Endothelial cell of hepatic sinusoid (primary cell): ENCODE data around the gene R3HDM2.

ENCODE experiments used
- in situ Hi-C: cut with HindIII; loops from 2 replicates; pipeline ENCODE4 v1.10.0; 2017; ENCODE audit warnings: low sequenced_read_pairs

Gene R3HDM2

DNA sequence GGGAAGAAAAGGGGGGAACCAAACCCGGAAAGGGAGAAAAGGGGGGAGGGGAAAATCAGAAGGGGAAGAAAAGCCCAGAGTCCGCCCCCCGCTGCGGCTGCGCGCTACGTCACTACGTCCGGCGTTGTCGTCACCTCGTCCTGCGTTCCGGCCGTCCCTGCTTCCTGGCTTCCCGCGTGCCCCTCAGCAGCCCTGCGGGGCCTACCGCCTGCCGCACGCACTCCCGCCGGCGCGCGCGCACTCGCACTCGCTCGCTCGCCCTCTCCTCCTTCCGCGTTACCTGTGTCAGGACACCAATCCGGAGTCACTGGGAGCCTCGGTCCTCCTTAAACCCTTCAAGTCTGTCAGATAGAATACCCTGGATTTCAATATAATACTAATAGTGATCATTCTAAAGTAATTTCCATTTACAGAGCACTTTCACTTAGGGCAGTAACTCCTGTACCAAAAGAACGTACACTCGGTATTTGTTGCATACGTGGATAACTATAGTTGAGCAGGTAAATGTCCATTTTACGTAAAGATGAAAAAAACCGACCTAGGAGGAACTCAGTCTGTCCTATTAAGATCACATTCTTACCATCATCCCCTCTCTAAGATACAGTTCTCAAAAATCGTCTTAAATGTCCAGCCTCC is at the start of gene R3HDM2:
Gene R3HDM2 (minus strand): TSS at position 113 of the 636 bp plus-strand sequence. CDS start 120,615 bp downstream, outside the sequence.
- in situ Hi-C loops = no loop called here

GRCh38 chr12:57479376-57480115 is 48.7 kb upstream of the R3HDM2 start, which contains the start of gene ARHGAP9:
Gene ARHGAP9 (minus strand): TSS chr12:57479866. CDS start chr12:57479406, 460 bp downstream.
- in situ Hi-C loops = no loop called here

DNA sequence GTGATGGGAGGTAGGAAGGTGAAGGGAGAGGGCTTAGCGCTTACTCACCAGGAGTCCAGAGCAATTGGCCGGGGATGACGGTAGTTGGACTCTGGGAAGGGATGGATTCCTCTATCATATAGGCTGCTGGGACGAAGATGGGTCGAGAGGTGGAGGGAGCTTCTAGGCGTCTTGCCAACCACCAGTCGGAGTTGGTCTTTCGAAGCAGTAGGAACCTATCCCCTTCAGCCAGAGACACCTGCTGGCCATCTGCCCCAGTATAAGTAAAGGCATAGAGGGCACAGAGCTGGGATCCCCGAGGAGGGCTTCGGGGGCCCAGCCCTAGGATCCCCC is 48.2 kb upstream of the R3HDM2 start:
- in situ Hi-C loops = no loop called here

GRCh38 chr12:57477710-57478681 is 47.2 kb upstream of the R3HDM2 start:
- in situ Hi-C loops = no loop called here

- in situ Hi-C loops = no loop called here
These were observed 46.3 kb upstream of the R3HDM2 start for GRCh38 chr12:57476993-57477709.

DNA sequence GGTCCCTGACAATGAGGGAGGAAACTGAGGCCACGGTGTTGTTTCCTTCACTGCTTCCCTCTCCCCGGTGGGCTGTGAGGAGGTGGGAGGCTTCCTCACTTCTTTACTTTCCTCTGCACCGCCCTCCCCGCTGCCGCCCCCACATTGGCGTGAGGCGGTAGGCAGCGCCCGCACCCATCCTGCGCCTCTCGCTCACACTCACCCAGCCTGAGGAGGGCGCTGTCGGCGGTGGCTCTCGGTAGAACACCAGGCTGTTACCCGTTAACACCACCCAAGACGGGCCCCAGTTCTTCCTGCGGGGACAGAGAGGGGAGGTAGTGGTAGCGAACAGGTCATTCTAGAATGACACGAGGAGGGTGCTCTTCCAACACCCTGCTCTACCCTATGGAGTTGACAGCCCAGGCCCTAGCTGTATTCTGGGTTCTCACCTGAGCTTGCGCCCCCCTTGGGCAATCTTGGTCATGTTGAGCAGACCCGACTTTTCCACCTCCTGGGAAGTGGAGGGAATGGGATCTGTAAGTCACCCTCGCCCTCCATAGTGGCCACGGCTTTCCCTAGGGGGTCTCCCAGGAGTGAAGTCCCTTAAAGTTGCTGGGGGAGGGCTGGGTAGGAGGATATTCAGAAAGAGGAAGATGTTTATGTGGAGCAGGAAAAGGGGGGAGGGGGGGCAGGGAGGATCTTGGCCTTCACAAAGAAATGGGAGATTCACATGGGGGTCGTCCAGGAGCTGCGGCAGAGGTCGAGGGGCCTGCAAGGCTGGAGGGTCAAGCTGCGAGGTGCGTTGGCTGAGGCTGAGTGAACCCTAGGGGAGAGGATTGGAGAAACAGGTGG is 45.5 kb upstream of the R3HDM2 start:
- in situ Hi-C loops = no loop called here

DNA sequence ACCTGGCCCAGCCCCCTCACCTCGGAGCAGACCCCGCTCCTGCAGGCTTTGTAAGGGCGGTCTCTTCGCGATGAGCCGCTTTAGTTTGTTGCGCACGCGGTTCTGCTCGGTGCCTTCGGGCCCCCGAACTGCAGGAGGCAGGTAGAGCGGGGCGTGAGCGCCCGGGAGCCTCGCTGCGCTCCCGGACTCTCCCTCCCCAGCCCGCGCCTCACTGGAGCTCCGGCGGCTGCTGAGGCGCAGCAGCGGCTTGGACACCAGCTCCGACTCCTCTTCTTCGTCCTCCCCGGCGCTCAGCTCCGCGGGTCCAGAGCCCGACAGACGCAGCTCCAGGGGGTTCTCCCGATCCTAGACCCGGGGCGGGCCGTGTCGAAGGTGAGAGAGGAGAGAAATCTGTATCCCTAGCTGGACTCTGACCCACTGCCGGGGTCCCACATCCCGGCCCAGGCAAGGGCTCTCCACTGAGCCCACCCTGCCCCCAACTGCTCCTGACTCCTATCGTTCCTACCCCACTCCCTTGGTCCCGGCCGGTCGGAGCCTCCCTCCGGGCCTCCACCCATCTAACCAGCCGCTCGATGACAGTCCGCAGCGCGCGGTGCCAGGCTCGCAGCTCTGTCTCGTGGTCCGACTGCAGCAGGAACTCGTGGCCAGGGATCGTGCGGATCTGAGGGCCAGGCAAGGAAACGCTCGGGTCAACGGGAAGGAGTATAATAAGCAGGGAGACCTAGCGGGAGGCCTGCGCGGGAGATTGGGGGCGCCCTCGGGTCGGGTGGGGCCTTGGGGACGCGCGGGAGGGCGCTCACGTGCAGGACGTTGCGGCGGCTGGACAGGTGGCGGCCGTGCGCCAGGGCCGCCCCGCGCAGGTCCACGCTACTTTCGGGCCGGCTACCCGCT is 44.7 kb upstream of the R3HDM2 start:
- in situ Hi-C loops = no loop called here

GRCh38 chr12:57474862-57475261 is 44.0 kb upstream of the R3HDM2 start:
- in situ Hi-C loops = no loop called here

DNA sequence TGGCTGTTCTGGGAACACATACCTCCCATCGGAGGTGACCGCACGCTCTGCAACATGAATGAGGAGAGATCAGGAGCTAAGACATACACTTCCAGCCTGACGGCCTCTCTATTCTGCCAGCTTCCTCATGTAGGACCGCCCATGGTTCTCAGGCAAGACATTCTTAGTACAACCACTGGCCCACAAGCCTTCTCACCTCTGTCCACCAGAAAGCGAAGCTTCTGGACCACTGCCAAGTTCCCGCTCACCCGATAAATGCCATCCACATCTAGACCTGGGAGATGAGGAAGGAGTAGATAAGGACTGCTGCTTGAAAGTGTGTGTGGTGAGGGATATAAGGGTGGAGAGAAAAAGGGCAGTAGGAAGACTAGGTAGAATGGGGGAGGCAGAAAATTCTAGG is 43.6 kb upstream of the R3HDM2 start:
- in situ Hi-C loops = no loop called here

DNA sequence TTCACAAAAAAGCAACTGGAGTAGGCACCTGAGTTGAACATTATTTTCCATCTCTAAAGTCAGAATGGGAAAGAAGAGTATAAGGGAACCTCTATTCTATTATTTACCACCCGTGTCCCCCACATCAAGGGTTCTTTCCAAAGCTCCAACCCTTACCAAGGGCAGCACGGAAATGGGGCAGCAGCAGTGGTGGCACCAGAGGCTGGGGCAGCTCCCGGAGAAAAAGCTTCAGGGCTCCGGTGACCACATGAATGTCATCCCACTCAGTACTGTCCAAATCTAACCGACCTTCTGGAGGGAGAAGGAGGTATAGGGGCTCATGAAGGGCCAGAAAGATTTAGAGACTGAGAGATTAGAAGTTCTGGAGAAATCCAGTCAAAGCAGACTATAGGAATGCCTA is 43.0 kb upstream of the R3HDM2 start:
- in situ Hi-C loops = no loop called here

DNA sequence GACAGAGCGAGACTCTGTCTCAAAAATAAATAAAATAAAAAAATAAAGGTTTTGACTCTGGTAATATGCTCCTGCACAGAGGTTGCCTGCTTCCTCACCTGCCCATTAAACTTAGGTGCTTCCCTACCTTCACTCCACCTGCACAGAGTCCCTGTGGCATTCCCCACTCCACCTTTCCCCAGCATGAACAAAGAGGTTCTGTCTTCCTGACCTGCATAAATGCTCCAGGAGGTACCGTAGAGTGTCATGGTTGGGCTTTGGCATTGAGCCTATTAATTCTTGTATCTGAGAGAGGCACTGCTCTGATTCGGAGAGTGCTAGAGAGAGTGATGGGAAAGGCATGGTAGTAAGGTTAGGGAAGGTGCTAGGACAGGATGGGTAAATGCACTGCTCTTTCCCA is 42.5 kb upstream of the R3HDM2 start:
- in situ Hi-C loops = no loop called here

DNA sequence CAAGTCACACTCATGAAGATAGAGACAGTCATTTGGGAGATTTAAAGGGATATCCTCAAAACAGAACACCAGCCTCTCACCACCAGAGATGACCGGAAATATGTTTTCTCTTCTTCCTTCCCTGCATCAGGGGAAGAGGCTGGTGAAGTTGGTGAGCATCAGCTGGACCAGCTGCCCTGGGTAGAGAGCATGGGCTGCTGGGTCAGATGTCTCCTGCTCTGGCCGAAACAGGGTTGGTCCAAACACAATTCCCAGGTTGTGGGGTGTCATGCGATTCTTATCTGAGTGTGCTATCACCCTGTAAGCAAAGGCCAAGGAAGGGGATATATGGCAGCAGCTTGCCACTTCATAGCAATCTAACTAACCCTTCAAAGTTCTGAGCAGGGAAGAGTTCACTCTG is 41.5 kb upstream of the R3HDM2 start:
- in situ Hi-C loops = no loop called here

GRCh38 chr12:57471661-57472060 is 40.8 kb upstream of the R3HDM2 start:
- in situ Hi-C loops = no loop called here

GRCh38 chr12:57470970-57471656 is 40.3 kb upstream of the R3HDM2 start:
- in situ Hi-C loops = no loop called here

- in situ Hi-C loops = no loop called here
These were observed 39.6 kb upstream of the R3HDM2 start for GRCh38 chr12:57470286-57470969.

- in situ Hi-C loops = no loop called here
These were observed 38.7 kb upstream of the R3HDM2 start for GRCh38 chr12:57469296-57470164.

GRCh38 chr12:57467915-57468314 is 37.1 kb upstream of the R3HDM2 start:
- in situ Hi-C loops = no loop called here
